Astrocyte (in vitro differentiated cells and primary cell): ENCODE measurements around the gene STAB1. TPM values are rescaled to one million over a fixed set of nuclear protein-coding genes. Genes with fewer than 3 reads are reported as not detected.
A peak's percentile ranks its signal among the peaks of the same experiment; 100 is the strongest.
"Not testable (repeated sequence)": the region's sequence is repeated elsewhere in the genome, so short reads cannot be mapped to it uniquely, and the experiment has no call there.

ENCODE experiments used
- DNase-seq: peaks from one replicate; pipeline ENCODE4 v3.0.0-alpha.2; 2010; ENCODE audit warnings: low read depth
- FAIRE-seq: peaks from 2 replicates; lab custom pipeline; 2011; peaks lifted over from hg19 to GRCh38; lab: Jason Lieb, UNC
- H2AFZ ChIP-seq: 2 replicates; pipeline ENCODE4 v1.6.0; 2012; ENCODE audit warnings: low read depth, low read length, inconsistent platforms
- H3K27ac ChIP-seq: 2 replicates; pipeline ENCODE4 v1.5.1; 2011; ENCODE audit warnings: low read depth, low read length, inconsistent platforms
- H3K27me3 ChIP-seq: 2 replicates; pipeline ENCODE4 v1.6.0; 2011; ENCODE audit warnings: low read length, inconsistent platforms; ENCODE audit not compliant: insufficient read depth
- H3K36me3 ChIP-seq: 2 replicates; pipeline ENCODE4 v1.5.1; 2011; ENCODE audit warnings: low read length, inconsistent platforms; ENCODE audit not compliant: insufficient read depth
- H3K4me1 ChIP-seq: 2 replicates; pipeline ENCODE4 v1.5.1; 2011; ENCODE audit warnings: low read length, inconsistent platforms; ENCODE audit not compliant: insufficient read depth
- H3K4me2 ChIP-seq: 2 replicates; pipeline ENCODE4 v1.6.0; 2012; ENCODE audit warnings: low read length, inconsistent platforms
- H3K4me3 ChIP-seq: 2 replicates; pipeline ENCODE4 v1.5.1; 2011; ENCODE audit warnings: low read depth, mild to moderate bottlenecking, low read length, inconsistent platforms; ENCODE audit not compliant: insufficient read depth
- H3K79me2 ChIP-seq: 2 replicates; pipeline ENCODE4 v1.6.0; 2012; ENCODE audit warnings: mild to moderate bottlenecking, low read length, inconsistent platforms; ENCODE audit not compliant: insufficient read depth
- H3K9ac ChIP-seq: 2 replicates; pipeline ENCODE4 v1.6.0; 2012; ENCODE audit warnings: mild to moderate bottlenecking, low read length, inconsistent platforms
- H3K9me3 ChIP-seq: 2 replicates; pipeline ENCODE4 v1.5.1; 2012; ENCODE audit warnings: low read depth, mild to moderate bottlenecking, low read length, inconsistent platforms; ENCODE audit not compliant: insufficient read depth
- H4K20me1 ChIP-seq: 2 replicates; pipeline ENCODE4 v1.6.0; 2012; ENCODE audit warnings: low read length, inconsistent platforms; ENCODE audit not compliant: insufficient read depth
- H3K27ac Mint-ChIP-seq: one replicate; pipeline ENCODE4 v1.8.0; 2021; ENCODE audit warnings: mild to moderate bottlenecking, mixed read lengths; ENCODE audit not compliant: unreplicated experiment
- H3K27me3 Mint-ChIP-seq: one replicate; pipeline ENCODE4 v1.8.0; 2021; ENCODE audit warnings: low read depth, mixed read lengths; ENCODE audit not compliant: unreplicated experiment
- H3K36me3 Mint-ChIP-seq: one replicate; pipeline ENCODE4 v1.8.0; 2021; ENCODE audit warnings: low read depth, mixed read lengths; ENCODE audit not compliant: unreplicated experiment
- H3K4me1 Mint-ChIP-seq: one replicate; pipeline ENCODE4 v1.8.0; 2021; ENCODE audit warnings: low read depth, mixed read lengths; ENCODE audit not compliant: unreplicated experiment
- H3K4me3 Mint-ChIP-seq: one replicate; pipeline ENCODE4 v1.8.0; 2021; ENCODE audit warnings: mild to moderate bottlenecking, moderate library complexity, mixed read lengths; ENCODE audit not compliant: unreplicated experiment
- H3K9me3 Mint-ChIP-seq: one replicate; pipeline ENCODE4 v1.8.0; 2021; ENCODE audit warnings: mild to moderate bottlenecking, mixed read lengths; ENCODE audit not compliant: unreplicated experiment
- EZH2 ChIP-seq: IDR thresholded peaks from 2 replicates; pipeline ENCODE4 v1.6.1; 2012; ENCODE audit warnings: mild to moderate bottlenecking, low read length, inconsistent platforms; ENCODE audit not compliant: insufficient read depth
- total RNA-seq: library from RNA; stranded (reverse); gene quantifications from 2 replicates; pipeline ENCODE4 v1.2.1, GENCODE V29; 2021
- TF ChIP-seq, protein P1 (sequence below): IDR thresholded peaks from 2 replicates; pipeline ENCODE4 v1.5.1; 2011; ENCODE audit warnings: low read depth, mild to moderate bottlenecking, inconsistent platforms, low read length, moderate library complexity; ENCODE audit not compliant: insufficient read depth

Gene STAB1
- total RNA-seq, 1 donor from 2014 or later, result 0.39 TPM

GRCh38 chr3:52525680-52526561, 30.8 kb downstream of the STAB1 start:
- H3K27me3 Mint-ChIP-seq, result peaks cover 2% of the 10 kb centered on the region
- H3K27ac Mint-ChIP-seq, result no peak overlapping the region
- no peaks in the 10 kb centered on the region for H3K9me3 Mint-ChIP-seq
- Histone ChIP-seq H3K79me2 (peaks cover 30% of the 10 kb centered on the region), H4K20me1 (peaks cover 72% of the 10 kb centered on the region), H3K27me3 (no peaks in the 10 kb centered on the region), H3K9me3 (no peaks in the 10 kb centered on the region), H3K9ac (no peak overlapping the region), H3K4me3 (no peak overlapping the region), H3K27ac (no peak overlapping the region), H3K36me3 (peaks cover 29% of the 10 kb centered on the region), H2AFZ (no peak overlapping the region), H3K4me1 (peaks cover 12% of the 10 kb centered on the region), H3K4me2 (no peak overlapping the region)
- peaks cover 10% of the 10 kb centered on the region for H3K4me1 Mint-ChIP-seq
- H3K36me3 Mint-ChIP-seq, result peaks cover 21% of the 10 kb centered on the region
- TF ChIP-seq, protein P1, sequence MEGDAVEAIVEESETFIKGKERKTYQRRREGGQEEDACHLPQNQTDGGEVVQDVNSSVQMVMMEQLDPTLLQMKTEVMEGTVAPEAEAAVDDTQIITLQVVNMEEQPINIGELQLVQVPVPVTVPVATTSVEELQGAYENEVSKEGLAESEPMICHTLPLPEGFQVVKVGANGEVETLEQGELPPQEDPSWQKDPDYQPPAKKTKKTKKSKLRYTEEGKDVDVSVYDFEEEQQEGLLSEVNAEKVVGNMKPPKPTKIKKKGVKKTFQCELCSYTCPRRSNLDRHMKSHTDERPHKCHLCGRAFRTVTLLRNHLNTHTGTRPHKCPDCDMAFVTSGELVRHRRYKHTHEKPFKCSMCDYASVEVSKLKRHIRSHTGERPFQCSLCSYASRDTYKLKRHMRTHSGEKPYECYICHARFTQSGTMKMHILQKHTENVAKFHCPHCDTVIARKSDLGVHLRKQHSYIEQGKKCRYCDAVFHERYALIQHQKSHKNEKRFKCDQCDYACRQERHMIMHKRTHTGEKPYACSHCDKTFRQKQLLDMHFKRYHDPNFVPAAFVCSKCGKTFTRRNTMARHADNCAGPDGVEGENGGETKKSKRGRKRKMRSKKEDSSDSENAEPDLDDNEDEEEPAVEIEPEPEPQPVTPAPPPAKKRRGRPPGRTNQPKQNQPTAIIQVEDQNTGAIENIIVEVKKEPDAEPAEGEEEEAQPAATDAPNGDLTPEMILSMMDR, result no peak
- TF ChIP-seq EZH2, result no peak
- peak overlapping the region; percentile 60 for H3K4me3 Mint-ChIP-seq
- no peak for DNase-seq
- FAIRE-seq, result no peak

- not testable (repeated sequence) for FAIRE-seq, H3K27me3 Mint-ChIP-seq, H2AFZ ChIP-seq, H3K4me1 Mint-ChIP-seq, H3K27me3 ChIP-seq, H3K4me3 ChIP-seq, H3K9ac ChIP-seq, DNase-seq, H3K27ac ChIP-seq, H3K9me3 Mint-ChIP-seq, H3K9me3 ChIP-seq, H3K27ac Mint-ChIP-seq, H3K4me2 ChIP-seq, H3K4me3 Mint-ChIP-seq
- Histone ChIP-seq H3K4me1 (peaks cover 19% of the 10 kb centered on the region), H3K36me3 (peaks cover 29% of the 10 kb centered on the region), H4K20me1 (peaks cover 78% of the 10 kb centered on the region), H3K79me2 (peaks cover 37% of the 10 kb centered on the region)
- peaks cover 21% of the 10 kb centered on the region for H3K36me3 Mint-ChIP-seq
These were observed 31.5 kb downstream of the STAB1 start for GRCh38 chr3:52526671-52527038.

GRCh38 chr3:52527039-52527731, 32.0 kb downstream of the STAB1 start:
- FAIRE-seq, result no peak

More at GRCh38 chr3:52527039-52527731, 32.0 kb downstream of the STAB1 start:
- H3K36me3 Mint-ChIP-seq, result peaks cover 23% of the 10 kb centered on the region
- no peak overlapping the region for H3K4me2 ChIP-seq
- no peak overlapping the region for H2AFZ ChIP-seq
- no peak overlapping the region for H3K27ac Mint-ChIP-seq
- no peak overlapping the region for H3K9ac ChIP-seq
- TF ChIP-seq, protein P1, result no peak
- TF ChIP-seq EZH2, result no peak
- H3K4me3 ChIP-seq, result no peak overlapping the region
- H4K20me1 ChIP-seq, result peaks cover 84% of the 10 kb centered on the region
- H3K9me3 ChIP-seq, result no peaks in the 10 kb centered on the region
- no peak for DNase-seq
- no peak overlapping the region for H3K4me3 Mint-ChIP-seq
- H3K36me3 ChIP-seq, result peaks cover 29% of the 10 kb centered on the region
- H3K27me3 ChIP-seq, result no peaks in the 10 kb centered on the region
- H3K4me1 ChIP-seq, result peaks cover 24% of the 10 kb centered on the region
- no peaks in the 10 kb centered on the region for H3K27me3 Mint-ChIP-seq
- peaks cover 10% of the 10 kb centered on the region for H3K4me1 Mint-ChIP-seq
- H3K9me3 Mint-ChIP-seq, result no peaks in the 10 kb centered on the region
- H3K79me2 ChIP-seq, result peaks cover 42% of the 10 kb centered on the region
- no peak overlapping the region for H3K27ac ChIP-seq
